IPS-15b (cell line): Measurements from ENCODE around the gene CLTB.
"Not testable (repeated sequence)": the region's sequence is repeated elsewhere in the genome, so short reads cannot be mapped to it uniquely, and the experiment has no call there.

Experiments
- H3K27me3 ChIP-seq: one replicate; pipeline ENCODE4 v1.6.1; 2013; ENCODE audit warnings: low read length; ENCODE audit not compliant: control insufficient read depth, insufficient read depth
- H3K36me3 ChIP-seq: one replicate; pipeline ENCODE4 v1.6.1; 2013; ENCODE audit warnings: low read length; ENCODE audit not compliant: control insufficient read depth, insufficient read depth
- H3K4me1 ChIP-seq: one replicate; pipeline ENCODE4 v1.6.1; 2013; ENCODE audit warnings: mild to moderate bottlenecking, low read length; ENCODE audit not compliant: control insufficient read depth, insufficient read depth
- H3K4me3 ChIP-seq: one replicate; pipeline ENCODE4 v1.5.1; 2013; ENCODE audit warnings: low read depth, low read length
- H3K9ac ChIP-seq: one replicate; pipeline ENCODE4 v1.6.1; 2013; ENCODE audit warnings: low read depth, mild to moderate bottlenecking, low read length
- H3K9me3 ChIP-seq: one replicate; pipeline ENCODE4 v1.6.1; 2013; ENCODE audit warnings: mild to moderate bottlenecking, low read length; ENCODE audit not compliant: control insufficient read depth, insufficient read depth

The CLTB gene

GRCh38 chr5:176409765-176410164 lies 6.6 kb downstream of the CLTB start:
- Histone ChIP-seq H3K4me1 (no peaks in the 10 kb centered on the region), H3K27me3 (no peaks in the 10 kb centered on the region), H3K4me3 (no peak overlapping the region), H3K9me3 (no peaks in the 10 kb centered on the region), H3K9ac (no peak overlapping the region), H3K36me3 (no peaks in the 10 kb centered on the region)

DNA sequence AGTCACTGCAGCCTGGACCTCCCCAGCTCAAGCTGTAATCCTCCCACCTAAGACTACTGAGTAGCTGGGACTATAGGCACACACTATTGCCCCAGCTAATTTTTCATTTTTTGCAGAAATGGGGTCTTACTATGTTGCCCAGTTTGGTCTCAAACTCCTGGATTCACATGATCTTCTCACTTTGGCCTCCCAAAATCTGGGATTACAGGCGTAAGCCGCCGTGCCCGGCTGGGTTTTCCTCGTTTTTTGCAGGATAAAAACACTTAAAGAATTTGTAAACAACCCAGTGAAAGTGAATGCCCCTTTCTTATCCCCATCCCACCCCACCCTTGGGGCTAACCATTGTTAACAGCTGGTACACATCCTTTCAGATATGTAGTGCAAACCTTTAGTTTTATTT lies 7.7 kb downstream of the CLTB start:
- Histone ChIP-seq H3K4me3 (no peak overlapping the region), H3K36me3 (no peaks in the 10 kb centered on the region), H3K4me1 (no peaks in the 10 kb centered on the region)

DNA sequence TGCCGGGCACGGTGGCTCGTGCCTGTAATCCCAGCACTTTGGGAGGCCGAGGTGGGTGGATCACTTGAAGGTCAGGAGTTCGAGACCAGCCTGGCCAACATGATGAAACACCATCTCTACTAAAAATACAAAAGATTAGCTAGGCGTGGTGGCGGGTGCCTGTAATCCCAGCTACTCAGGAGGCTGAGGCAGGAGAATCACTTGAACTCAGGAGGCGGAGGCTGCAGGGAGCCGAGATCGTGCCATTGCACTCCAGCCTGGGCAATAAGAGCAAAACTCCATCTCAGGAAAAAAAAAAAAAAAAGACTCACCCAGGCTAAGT lies 8.1 kb downstream of the CLTB start:
- not testable (repeated sequence) for H3K4me1 ChIP-seq, H3K4me3 ChIP-seq, H3K9me3 ChIP-seq, H3K9ac ChIP-seq, H3K36me3 ChIP-seq, H3K27me3 ChIP-seq

More for the DNA sequence above, 7.7 kb downstream of the CLTB start:
- H3K27me3 ChIP-seq, result no peaks in the 10 kb centered on the region
- H3K9ac ChIP-seq, result no peak overlapping the region
- no peaks in the 10 kb centered on the region for H3K9me3 ChIP-seq

- H3K4me3 ChIP-seq, result no peak overlapping the region
- H3K4me1 ChIP-seq, result no peaks in the 10 kb centered on the region
- H3K9ac ChIP-seq, result no peak overlapping the region
- no peaks in the 10 kb centered on the region for H3K9me3 ChIP-seq
- H3K36me3 ChIP-seq, result no peaks in the 10 kb centered on the region
- no peaks in the 10 kb centered on the region for H3K27me3 ChIP-seq
Measured at GRCh38 chr5:176407456-176408251, 8.7 kb downstream of the CLTB start.

DNA sequence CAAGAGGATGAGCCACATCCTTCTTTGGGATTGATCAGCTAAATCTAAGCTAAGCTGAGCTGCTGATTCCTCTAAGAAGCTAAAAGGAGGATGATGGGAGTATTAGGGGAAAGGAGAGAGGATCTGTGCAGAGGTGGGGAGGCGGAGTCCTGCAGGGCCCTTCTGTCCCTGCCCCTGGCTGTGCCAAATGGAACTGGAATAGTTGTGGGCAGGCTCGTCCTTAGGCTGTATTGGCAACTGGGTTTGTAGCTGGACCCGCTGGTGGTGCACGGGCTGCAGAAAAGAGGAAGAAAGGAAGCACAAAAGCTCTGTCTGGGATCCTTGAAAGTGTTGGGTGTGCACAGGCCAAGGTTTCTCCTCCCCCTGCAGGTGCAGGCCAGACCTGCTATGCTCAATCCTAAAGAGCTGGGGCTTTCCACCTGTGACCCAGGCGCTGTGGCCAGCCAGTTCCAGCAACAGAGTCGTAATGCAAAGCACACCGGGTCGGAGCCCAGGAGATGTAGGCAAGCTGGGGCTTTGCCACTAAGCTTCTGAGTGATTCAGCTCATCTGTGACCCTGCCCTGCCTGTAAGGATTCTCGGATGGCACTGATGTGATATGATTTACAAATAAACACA lies 9.8 kb downstream of the CLTB start:
- no peak overlapping the region for H3K4me3 ChIP-seq
- H3K36me3 ChIP-seq, result no peaks in the 10 kb centered on the region
- no peaks in the 10 kb centered on the region for H3K9me3 ChIP-seq
- H3K9ac ChIP-seq, result no peak overlapping the region
- no peaks in the 10 kb centered on the region for H3K27me3 ChIP-seq
- H3K4me1 ChIP-seq, result no peaks in the 10 kb centered on the region

DNA sequence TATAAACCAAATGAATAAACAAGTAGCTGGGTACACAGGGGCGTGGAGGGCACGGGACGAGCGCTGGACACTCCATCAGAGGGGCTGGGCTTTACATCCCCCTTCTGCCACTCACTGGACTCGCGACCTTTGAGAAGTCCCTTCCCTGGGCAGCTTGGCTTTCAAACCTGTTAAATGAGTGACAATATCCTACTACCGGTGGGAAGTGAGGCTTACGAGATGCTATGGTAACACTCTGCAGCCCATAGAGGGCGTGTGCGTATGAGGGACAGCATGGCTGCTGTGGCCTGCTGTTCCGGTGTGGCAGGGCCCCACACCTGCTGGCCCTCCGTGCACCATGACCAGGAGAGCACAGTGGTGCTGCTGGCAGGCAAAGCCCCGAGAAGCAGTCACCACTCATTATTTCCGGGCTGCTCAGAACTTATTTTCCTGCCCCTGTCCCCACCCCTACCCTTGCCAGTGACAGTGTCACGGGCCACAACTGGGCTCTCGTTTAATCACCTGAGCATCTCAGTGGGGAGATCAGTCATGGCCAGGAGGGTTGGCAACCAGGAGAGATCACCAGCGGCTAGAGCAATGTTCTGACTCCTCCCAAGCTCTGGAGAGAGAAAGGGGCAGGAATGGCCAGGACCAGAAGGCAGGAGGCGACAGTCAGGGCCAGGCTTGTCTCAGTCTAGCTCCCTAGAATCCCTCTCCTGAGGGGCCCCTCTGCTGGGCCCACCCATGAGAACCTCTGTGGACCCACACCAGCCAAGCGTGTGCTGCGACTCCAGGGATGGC lies 10.5 kb downstream of the CLTB start:
- Histone ChIP-seq H3K36me3 (no peaks in the 10 kb centered on the region), H3K9ac (no peak overlapping the region)

DNA sequence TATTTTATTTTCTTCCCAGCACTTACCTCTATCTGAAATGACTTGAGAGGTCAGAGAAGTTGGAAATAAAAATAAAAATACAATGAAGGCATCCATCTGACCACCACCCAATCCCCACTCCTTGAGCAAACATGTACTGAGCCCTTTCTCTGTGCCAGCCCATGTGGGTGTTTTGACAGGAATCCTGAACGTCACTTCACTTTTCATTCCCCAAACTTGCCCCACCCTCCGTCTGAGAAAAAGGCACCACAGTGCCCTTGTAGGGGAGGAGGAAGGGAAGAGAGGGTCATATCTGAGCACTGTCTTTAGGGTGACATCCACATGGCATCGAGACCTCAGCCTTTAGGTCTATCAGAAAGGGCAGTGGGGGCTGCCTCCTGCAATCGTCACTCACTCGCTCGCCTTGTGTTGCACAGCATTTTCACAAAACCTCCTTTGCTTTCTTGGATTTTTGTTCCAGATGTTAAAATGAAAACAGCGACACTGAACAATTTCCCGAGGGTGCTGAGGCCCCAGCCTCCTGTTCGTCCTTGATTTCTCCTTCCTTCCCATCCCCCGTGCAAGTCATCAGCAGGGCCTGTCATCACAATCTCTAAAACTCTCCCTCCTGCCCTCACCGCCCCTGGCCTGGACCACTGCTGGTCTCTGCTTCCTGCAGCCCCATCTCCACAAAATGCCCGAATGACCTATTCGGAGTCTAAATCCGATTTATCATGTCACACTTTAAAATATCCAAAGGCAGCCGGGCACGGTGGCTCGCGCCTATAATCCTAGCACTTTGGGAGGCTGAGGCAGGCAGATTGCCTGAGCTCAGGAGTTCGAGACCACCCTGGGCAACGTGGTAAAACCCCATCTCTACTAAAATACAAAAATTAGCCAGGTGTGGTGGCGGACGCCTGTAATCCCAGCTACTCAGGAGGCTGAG lies 14.8 kb downstream of the CLTB start:
- Histone ChIP-seq H3K27me3 (no peaks in the 10 kb centered on the region), H3K36me3 (no peaks in the 10 kb centered on the region), H3K9ac (no peak overlapping the region), H3K9me3 (no peaks in the 10 kb centered on the region), H3K4me3 (no peak overlapping the region), H3K4me1 (no peaks in the 10 kb centered on the region)

More for the DNA sequence above, 10.5 kb downstream of the CLTB start:
- Histone ChIP-seq H3K27me3 (no peaks in the 10 kb centered on the region), H3K4me3 (no peak overlapping the region), H3K4me1 (no peaks in the 10 kb centered on the region), H3K9me3 (no peaks in the 10 kb centered on the region)

GRCh38 chr5:176400382-176401156 lies 15.8 kb downstream of the CLTB start:
- Histone ChIP-seq H3K4me3 (no peak overlapping the region), H3K9me3 (no peaks in the 10 kb centered on the region), H3K36me3 (no peaks in the 10 kb centered on the region), H3K9ac (no peak overlapping the region), H3K27me3 (no peaks in the 10 kb centered on the region), H3K4me1 (no peaks in the 10 kb centered on the region)

- Histone ChIP-seq H3K27me3 (no peaks in the 10 kb centered on the region), H3K36me3 (no peaks in the 10 kb centered on the region), H3K4me3 (no peak overlapping the region), H3K4me1 (no peaks in the 10 kb centered on the region), H3K9me3 (no peaks in the 10 kb centered on the region), H3K9ac (no peak overlapping the region)
Measured at GRCh38 chr5:176397736-176398420, 18.5 kb downstream of the CLTB start.

DNA sequence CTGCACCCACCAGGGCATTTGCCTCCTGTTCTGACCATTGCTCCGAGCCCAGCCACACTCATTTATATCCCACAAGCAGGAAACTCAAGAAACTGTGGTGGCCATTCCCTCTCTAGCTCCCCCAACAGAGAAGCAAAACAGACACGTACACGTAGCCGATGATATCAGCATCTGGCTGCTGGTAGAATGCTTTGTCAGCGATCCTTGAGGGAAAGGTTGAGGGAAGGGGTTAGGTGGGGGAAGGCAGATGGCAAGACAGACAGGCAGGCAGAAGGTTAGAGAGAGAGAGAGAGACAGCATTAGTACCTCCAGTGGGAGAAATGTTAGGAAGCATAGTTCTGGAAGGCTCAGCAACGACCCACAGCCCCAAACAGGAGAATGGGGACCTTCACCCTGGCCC lies 20.0 kb downstream of the CLTB start:
- Histone ChIP-seq H3K9me3 (no peaks in the 10 kb centered on the region), H3K27me3 (no peaks in the 10 kb centered on the region), H3K4me3 (no peak overlapping the region), H3K9ac (no peak overlapping the region), H3K36me3 (no peaks in the 10 kb centered on the region), H3K4me1 (no peaks in the 10 kb centered on the region)
